GM19351 (cell line): ENCODE measurements around the gene TMEM132E.

Experiments
- ATAC-seq: cut with Tn5 transposase; IDR thresholded peaks from one replicate; pipeline ENCODE4 v1.9.1; 2021; ENCODE audit warnings: mild to moderate bottlenecking, moderate library complexity; ENCODE audit not compliant: unreplicated experiment

The TMEM132E gene

GRCh38 chr17:34654881-34655276 lies 75.5 kb downstream of the TMEM132E start:
- ATAC-seq, result no peak

DNA sequence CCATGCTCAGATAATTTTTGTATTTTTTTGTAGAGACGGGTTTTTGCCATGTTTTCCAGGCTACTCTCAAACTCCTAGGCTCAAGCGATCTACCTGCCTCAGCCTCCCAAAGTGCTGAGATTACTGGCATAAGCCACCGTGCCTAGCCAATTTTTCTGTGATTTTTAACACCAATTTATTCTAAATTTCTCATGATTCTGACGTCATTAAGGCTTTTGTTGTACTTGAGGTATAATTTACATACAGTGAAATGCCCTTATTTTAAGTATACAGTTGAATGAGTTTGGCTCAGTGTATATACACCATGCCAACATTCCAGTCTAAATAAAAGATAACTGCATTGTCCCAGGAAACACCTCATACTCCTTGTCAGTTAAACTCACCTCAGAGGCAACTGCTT lies 77.4 kb downstream of the TMEM132E start:
- ATAC-seq, result no peak

GRCh38 chr17:34658811-34659560 lies 79.6 kb downstream of the TMEM132E start:
- no peak for ATAC-seq

GRCh38 chr17:34663714-34664113 lies 84.3 kb downstream of the TMEM132E start:
- ATAC-seq, result no peak

DNA sequence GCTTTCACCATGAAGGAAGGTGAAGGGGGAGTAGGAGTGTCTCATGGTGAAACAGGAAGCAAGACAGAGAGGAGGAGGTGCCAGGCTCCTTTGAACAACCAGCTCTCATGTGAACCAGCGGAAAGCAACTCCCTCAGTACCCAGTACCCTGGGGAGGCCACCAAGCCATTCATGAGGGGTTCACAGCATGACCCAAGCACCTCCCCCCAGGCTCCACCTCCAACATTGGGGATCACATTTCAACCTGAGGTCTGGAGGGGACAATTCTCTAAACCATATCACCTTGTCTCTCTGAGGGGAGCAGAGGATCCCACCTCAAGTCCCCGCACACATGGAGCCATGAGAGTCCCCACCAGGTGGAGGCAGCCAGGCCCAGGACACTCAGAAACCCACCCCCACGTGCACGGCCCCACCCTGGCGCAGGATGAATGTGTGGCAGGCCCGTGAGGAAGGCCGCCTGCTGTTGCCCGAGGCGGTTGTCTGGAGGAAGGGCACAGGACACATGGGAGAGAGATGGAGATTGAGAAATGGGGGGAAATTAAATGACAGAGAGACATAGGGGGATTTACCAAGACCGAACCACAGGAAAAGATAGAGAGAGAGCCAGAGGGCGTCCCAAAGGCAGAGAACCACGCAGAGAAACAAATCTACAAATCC lies 85.9 kb downstream of the TMEM132E start:
- ATAC-seq, result no peak

- no peak for ATAC-seq
Measured at GRCh38 chr17:34665819-34666763, 86.7 kb downstream of the TMEM132E start.

- ATAC-seq, result no peak
Measured at GRCh38 chr17:34667656-34668055, 88.3 kb downstream of the TMEM132E start.

GRCh38 chr17:34668206-34668605 lies 88.8 kb downstream of the TMEM132E start:
- ATAC-seq, result no peak

DNA sequence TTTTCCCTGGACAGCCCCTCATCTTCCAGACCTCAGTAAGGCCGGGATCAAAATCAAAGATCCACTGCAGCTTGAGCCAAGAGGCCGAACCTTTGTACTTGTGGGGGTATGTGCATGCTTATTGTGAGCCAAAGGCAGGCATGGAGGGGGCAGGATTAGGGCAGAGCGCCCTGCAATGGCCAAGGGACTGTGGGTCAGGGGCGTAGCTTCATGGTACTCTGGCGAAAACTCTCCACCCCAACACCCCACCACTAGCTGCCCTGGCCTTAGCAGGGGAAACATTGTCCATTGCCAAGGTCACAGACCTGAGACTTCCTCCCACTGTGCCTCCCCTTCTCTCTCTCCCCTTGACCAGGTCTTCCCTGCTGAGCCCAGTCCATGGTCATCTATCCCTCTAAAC lies 90.1 kb downstream of the TMEM132E start:
- no peak for ATAC-seq

GRCh38 chr17:34670618-34671017 lies 91.2 kb downstream of the TMEM132E start:
- no peak for ATAC-seq

- ATAC-seq, result no peak
Measured at GRCh38 chr17:34671191-34671590, 91.8 kb downstream of the TMEM132E start.

DNA sequence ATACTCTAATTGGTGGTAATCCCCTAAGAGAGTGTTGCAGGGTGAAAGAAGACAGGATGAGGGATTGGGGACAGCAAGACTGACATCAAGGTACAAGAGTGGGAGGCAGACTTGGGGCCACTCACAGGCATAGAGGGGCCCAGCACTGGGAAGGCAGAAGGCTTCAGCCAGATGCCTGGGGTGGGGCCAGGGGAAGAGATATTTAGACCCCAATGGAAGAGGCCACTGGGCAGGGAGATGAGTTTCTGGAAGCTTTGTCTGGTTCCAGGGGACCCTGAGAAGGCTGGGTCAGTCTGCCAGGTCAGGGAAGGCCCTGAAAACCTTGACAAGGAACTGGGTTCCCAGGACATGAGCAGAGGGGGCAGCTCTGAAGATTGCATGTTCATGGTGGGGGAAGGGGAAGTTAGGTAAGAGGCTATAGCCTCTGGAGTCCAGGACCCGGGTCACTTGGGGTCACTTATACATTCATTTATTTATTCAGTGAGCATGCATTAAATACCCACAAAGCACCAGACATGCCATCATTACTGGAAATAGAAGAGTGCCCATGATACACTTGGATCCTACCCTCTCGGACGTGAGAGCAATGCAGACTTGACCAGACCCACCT lies 92.9 kb downstream of the TMEM132E start:
- ATAC-seq, result no peak

GRCh38 chr17:34673516-34673915 lies 94.1 kb downstream of the TMEM132E start:
- no peak for ATAC-seq

DNA sequence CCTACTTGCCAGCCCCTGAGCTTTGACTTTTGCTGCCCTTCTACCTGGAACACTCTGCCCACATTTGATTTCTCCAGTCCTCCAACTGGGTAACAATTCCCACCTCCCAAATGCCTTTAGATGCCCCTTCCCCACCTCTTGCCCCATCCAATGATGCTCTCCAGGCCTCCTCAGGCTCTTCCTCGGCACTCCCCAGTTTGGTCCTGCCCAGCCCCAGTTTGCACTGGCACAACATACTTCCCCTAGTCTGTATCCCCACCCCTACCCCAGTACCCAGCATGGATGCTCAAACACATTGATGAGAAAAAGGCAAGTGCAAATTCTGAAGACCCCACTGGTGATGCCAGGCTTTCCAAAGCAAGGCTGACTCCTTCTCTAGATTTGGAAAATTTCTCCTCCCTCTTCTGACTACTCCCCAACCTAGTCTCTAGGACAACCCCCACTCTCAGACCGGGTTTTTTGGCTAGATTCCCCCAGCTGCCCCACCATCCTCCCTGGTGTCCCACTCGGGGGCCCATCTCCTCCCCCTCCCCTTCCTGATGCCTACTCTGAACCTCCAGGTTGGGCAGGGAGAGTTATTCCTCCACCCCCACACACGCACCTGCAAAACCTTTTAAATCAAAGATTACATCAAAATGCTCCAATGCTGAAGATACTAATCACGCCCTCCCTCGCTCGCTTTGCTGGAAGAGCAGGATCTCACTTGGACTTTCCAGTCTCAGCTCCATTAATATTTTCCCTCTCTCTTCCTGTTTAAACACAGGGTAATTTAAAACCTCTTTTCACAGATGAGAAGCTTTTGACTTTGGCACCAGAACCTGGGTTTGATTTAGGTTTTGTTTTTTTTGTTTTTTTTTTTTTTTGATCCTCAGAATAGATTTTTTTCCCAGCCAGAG lies 94.9 kb downstream of the TMEM132E start:
- ATAC-seq, result no peak

- no peak for ATAC-seq
Measured at GRCh38 chr17:34675143-34675542, 95.8 kb downstream of the TMEM132E start.

GRCh38 chr17:34675605-34676004 lies 96.2 kb downstream of the TMEM132E start:
- no peak for ATAC-seq

GRCh38 chr17:34680151-34680550 lies 100.8 kb downstream of the TMEM132E start:
- ATAC-seq, result no peak

DNA sequence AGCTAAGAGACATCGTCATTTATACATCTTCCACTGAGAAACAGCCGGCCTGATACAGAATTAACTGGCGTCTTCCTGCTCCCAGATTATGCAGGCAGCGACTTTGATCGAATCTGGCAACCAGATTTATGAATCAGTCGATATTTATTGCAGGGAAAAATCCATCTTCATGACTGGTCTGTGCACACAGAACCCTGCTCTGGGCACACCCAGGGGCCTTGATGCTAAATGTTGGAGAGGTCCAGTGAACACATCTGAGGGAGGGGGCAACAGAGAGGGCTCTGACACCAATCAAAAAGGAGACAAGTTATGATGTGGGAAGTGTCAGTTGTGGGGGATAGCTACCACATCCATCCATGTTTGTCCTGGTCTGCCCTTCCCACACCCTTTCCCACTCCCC lies 102.9 kb downstream of the TMEM132E start:
- no peak for ATAC-seq

DNA sequence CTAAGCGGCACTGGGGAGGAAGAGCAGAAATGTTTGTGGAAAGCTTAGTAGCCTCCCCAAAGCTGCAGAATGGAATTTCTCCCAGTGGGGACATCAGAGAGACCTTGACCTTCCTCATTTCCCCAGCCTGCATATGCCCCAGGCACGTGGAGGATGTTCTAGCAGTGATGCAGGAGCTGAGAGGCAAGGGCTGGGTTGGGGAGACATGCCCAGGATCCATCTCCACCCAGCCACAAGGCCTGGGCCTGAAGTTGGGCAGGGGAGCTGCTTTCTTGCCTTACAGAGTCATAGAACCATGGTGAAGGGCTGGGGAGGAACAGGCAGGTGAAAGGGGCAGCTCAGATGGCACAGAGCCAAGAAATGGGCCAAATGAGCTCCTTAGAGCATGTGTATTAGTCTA lies 104.0 kb downstream of the TMEM132E start:
- ATAC-seq, result no peak
